ENCODE measurements around the gene SLC27A4. TPM values are rescaled to one million over a fixed set of nuclear protein-coding genes. Genes with fewer than 3 reads are reported as not detected.

SLC27A4 gene
- total RNA-seq, 1 experiment from 2014 or later = 17.0 TPM

GRCh38 chr9:128404560-128404959 is 64.2 kb downstream of the SLC27A4 start:
- H3K23me2 ChIP-seq (ENCODE audit: insufficient read length, low read depth, low read length, poor library complexity, severe bottlenecking) = no peaks in the 10 kb centered on the region
- H3K4me1 ChIP-seq (ENCODE audit: insufficient read depth, low read length) = no peaks in the 10 kb centered on the region
- H3K9me3 Mint-ChIP-seq = peaks cover 0 to 3% of the 10 kb centered on the region in 2 experiments; a peak in 2 of 5 replicates
- no peak overlapping the region for H3K14ac ChIP-seq (ENCODE audit: insufficient read depth, low read length)
- no peak for DNase-seq
- no peak overlapping the region for H2BK12ac ChIP-seq (ENCODE audit: insufficient read length, low read depth, low read length)
- H3K23ac ChIP-seq (ENCODE audit: insufficient read length, low read depth, low read length) = no peak overlapping the region
- H2AFZ ChIP-seq (ENCODE audit: low read length) = no peak overlapping the region
- H3K4me1 Mint-ChIP-seq = peaks cover 26% of the 10 kb centered on the region in 2 experiments
- no peaks in the 10 kb centered on the region; a peak in 1 of 7 replicates for H3K36me3 Mint-ChIP-seq (ENCODE audit: insufficient read depth in 1 of 3, low read depth in 3 of 3)
- H3K4me2 ChIP-seq (ENCODE audit: insufficient read depth, insufficient read length, low read length) = no peak overlapping the region
- peaks cover 67% of the 10 kb centered on the region for H3K27me3 ChIP-seq (ENCODE audit: insufficient read depth, low read length)
- H3K4me3 Mint-ChIP-seq = no peak overlapping the region
- H4K91ac ChIP-seq (ENCODE audit: insufficient read length, low read depth, low read length) = no peak overlapping the region
- TF ChIP-seq, protein P1, sequence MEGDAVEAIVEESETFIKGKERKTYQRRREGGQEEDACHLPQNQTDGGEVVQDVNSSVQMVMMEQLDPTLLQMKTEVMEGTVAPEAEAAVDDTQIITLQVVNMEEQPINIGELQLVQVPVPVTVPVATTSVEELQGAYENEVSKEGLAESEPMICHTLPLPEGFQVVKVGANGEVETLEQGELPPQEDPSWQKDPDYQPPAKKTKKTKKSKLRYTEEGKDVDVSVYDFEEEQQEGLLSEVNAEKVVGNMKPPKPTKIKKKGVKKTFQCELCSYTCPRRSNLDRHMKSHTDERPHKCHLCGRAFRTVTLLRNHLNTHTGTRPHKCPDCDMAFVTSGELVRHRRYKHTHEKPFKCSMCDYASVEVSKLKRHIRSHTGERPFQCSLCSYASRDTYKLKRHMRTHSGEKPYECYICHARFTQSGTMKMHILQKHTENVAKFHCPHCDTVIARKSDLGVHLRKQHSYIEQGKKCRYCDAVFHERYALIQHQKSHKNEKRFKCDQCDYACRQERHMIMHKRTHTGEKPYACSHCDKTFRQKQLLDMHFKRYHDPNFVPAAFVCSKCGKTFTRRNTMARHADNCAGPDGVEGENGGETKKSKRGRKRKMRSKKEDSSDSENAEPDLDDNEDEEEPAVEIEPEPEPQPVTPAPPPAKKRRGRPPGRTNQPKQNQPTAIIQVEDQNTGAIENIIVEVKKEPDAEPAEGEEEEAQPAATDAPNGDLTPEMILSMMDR (conservative IDR thresholded peaks at IDR 0.05) = no peak
- no peak overlapping the region for H2BK5ac ChIP-seq (ENCODE audit: insufficient read length, low read length)
- H3K79me2 ChIP-seq (ENCODE audit: insufficient read depth, low read length) = no peaks in the 10 kb centered on the region
- H3K79me1 ChIP-seq (ENCODE audit: insufficient read depth, low read depth, low read length, poor library complexity, severe bottlenecking) = no peaks in the 10 kb centered on the region
- no peaks in the 10 kb centered on the region for H3K9me3 ChIP-seq (ENCODE audit: control insufficient read depth, low read depth, low read length)
- H3K27ac ChIP-seq (ENCODE audit: insufficient read length, low read depth, low read length) = no peak overlapping the region
- H3T11ph ChIP-seq (ENCODE audit: low read length) = no peak overlapping the region
- H3K27me3 Mint-ChIP-seq (ENCODE audit: low read depth) = peaks cover 99% of the 10 kb centered on the region
- H2AK5ac ChIP-seq (ENCODE audit: insufficient read length, low read length) = no peak overlapping the region
- H4K5ac ChIP-seq (ENCODE audit: insufficient read length, low read depth, low read length) = no peak overlapping the region
- no peak overlapping the region for H3K4ac ChIP-seq (ENCODE audit: low read depth, low read length)
- WGBS (ENCODE audit: extremely low coverage, insufficient read length, low lambda C conversion rate) = no CpG with 5 or more reads among the region's 5 CpGs
- H2BK20ac ChIP-seq (ENCODE audit: low read depth, low read length, poor library complexity, severe bottlenecking) = no peak overlapping the region
- no peak overlapping the region for H3K9ac ChIP-seq (ENCODE audit: extremely low read depth, insufficient read length, low read length)
- no peak overlapping the region for H2BK120ac ChIP-seq (ENCODE audit: low read depth, low read length, poor library complexity, severe bottlenecking)
- H4K20me1 ChIP-seq (ENCODE audit: control insufficient read depth, insufficient read depth, insufficient read length) = no peaks in the 10 kb centered on the region
- H4K8ac ChIP-seq (replicated peaks; ENCODE audit: insufficient read length, low read depth, low read length) = no peak overlapping the region
- no peak overlapping the region for H3K18ac ChIP-seq (ENCODE audit: insufficient read length, low read depth, low read length)
- no peak overlapping the region for H3K56ac ChIP-seq (ENCODE audit: insufficient read length, low read depth, low read length)
- H3K27ac Mint-ChIP-seq = no peak overlapping the region
- H2BK15ac ChIP-seq (ENCODE audit: low read depth, low read length) = no peak overlapping the region

Measured in H9 (cell line).